CD8-positive, alpha-beta memory T cell (primary cell): ENCODE results near the gene PRRT2. TPM values are rescaled to one million over a fixed set of nuclear protein-coding genes. Genes with fewer than 3 reads are reported as not detected.

Experiments
- CTCF ChIA-PET: fragments of 350-600 bp; sonication (Branson Sonifier 250); formaldehyde crosslinking; loops from one replicate; lab custom pipeline; 2021; ENCODE audit warnings: antibody characterized with exemption; lab: Charles Lee
- POLR2A ChIA-PET: fragments of 350-600 bp; sonication (Branson Sonifier 250); formaldehyde crosslinking; loops from one replicate; lab custom pipeline; 2021; ENCODE audit warnings: antibody characterized with exemption; lab: Charles Lee
- DNase-seq, 5 donors: peaks; one replicate each; pipeline versions ENCODE4 v3.0.0 to v3.0.0-alpha.2; 2020 to 2022; ENCODE audit warnings: mixed read lengths in 1 of 5
- H3K27ac ChIP-seq: one replicate; pipeline ENCODE4 v1.7.0; 2013; ENCODE audit warnings: low read depth, mild to moderate bottlenecking, low read length, moderate library complexity
- H3K27me3 ChIP-seq: 2 replicates; pipeline ENCODE4 v1.7.0; 2013; ENCODE audit warnings: low read length, mild to moderate bottlenecking; ENCODE audit not compliant: insufficient read depth, poor library complexity, severe bottlenecking
- H3K36me3 ChIP-seq: 2 replicates; pipeline ENCODE4 v1.7.0; 2013; ENCODE audit warnings: mild to moderate bottlenecking, low read length, moderate library complexity; ENCODE audit not compliant: insufficient read depth
- H3K4me1 ChIP-seq: 2 replicates; pipeline ENCODE4 v1.7.0; 2013; ENCODE audit warnings: mild to moderate bottlenecking, low read length, moderate library complexity; ENCODE audit not compliant: insufficient read depth
- H3K4me3 ChIP-seq: 2 replicates; pipeline ENCODE4 v1.7.0; 2013; ENCODE audit warnings: mild to moderate bottlenecking, low read length
- H3K9me3 ChIP-seq: 2 replicates; pipeline ENCODE4 v1.7.0; 2013; ENCODE audit warnings: mild to moderate bottlenecking, low read length
- H3K27ac Mint-ChIP-seq, 8 donors: one replicate each; pipeline ENCODE4 v1.8.0; 2020 to 2021; ENCODE audit warnings: mixed read lengths in 8 of 8, mild to moderate bottlenecking in 6 of 8, inconsistent platforms in 3 of 8, moderate library complexity in 3 of 8
- H3K27me3 Mint-ChIP-seq, 2 donors: one replicate each; pipeline ENCODE4 v1.8.0; 2020 to 2021; ENCODE audit warnings: mixed read lengths in 2 of 2, mild to moderate bottlenecking in 1 of 2, moderate library complexity in 1 of 2
- H3K36me3 Mint-ChIP-seq, 3 donors: one replicate each; pipeline ENCODE4 v1.8.0; 2020 to 2021; ENCODE audit warnings: mixed read lengths in 3 of 3, inconsistent platforms in 1 of 3, mild to moderate bottlenecking in 1 of 3
- H3K4me1 Mint-ChIP-seq, 3 donors: one replicate each; pipeline ENCODE4 v1.8.0; 2020 to 2021; ENCODE audit warnings: mixed read lengths in 3 of 3, inconsistent platforms in 1 of 3, mild to moderate bottlenecking in 1 of 3
- H3K4me3 Mint-ChIP-seq, 7 donors: one replicate each; pipeline ENCODE4 v1.8.0; 2020 to 2021; ENCODE audit warnings: mixed read lengths in 7 of 7, mild to moderate bottlenecking in 6 of 7, moderate library complexity in 4 of 7, inconsistent platforms in 2 of 7
- H3K9me3 Mint-ChIP-seq, 5 donors: one replicate each; pipeline ENCODE4 v1.8.0; 2020 to 2022; ENCODE audit warnings: mixed read lengths in 5 of 5, mild to moderate bottlenecking in 3 of 5, moderate library complexity in 2 of 5, inconsistent platforms in 1 of 5
- polyA plus RNA-seq: library from polyadenylated mRNA; unstranded; fragments of 300-500 nt; fragmentation: Illumina TruSeq; gene quantifications from one replicate; pipeline ENCODE4 v1.2.3, GENCODE V29; 2021
- total RNA-seq, 2 experiments: library from RNA; stranded (reverse); gene quantifications; one replicate each; pipeline ENCODE4 v1.2.3, GENCODE V29; 2021

Gene PRRT2
- total and polyA plus RNA-seq, 3 experiments from 2014 or later, result 0.18 to 1.3 (median 1.2) TPM

DNA sequence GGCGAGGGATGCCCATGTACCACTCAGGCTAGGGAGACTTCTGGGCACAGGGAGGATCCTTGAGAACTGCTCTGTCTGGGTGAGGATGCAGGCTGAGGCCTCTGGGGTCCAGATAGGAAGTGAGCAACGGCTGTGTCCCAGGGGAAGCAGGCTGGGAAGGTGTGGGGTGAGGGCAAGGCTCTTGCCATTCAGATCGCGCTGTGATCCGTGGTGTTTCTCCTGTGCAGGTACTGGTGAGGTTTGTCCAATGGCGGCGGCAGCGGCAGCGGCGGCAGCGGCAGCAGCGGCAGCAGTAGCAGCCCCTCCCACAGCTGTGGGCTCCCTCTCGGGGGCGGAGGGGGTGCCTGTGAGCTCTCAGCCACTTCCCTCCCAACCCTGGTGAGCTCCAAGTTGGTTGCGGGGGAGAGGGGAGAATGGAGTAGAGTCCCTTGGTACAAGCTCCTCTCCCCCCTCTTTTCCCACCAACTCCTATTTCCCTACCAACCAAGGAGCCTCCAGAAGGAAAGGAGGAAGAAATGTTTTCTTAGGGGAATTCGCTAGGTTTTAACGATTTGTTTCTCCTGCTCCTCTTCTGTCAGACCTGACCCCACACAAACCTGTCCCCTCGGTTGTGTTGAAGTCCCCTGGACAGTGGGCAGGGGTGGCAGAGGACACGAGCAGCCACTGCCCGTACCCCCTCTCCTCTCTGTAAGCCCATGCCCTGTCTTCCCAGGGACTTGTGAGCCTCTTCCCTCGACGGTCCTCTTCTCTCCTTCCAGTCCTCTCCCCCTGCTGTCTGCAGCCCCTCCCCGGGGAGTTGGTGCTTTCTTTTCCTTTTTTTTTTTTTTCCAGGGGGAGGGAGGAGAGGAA, 1.9 kb upstream of the PRRT2 start:
- H3K27ac Mint-ChIP-seq, result peak overlapping the region; percentile 89 to 99 (median 97)
- H3K27me3 Mint-ChIP-seq, result peaks cover 0 to 5% of the 10 kb centered on the region in 2 donors
- H3K27ac ChIP-seq, result peak overlapping the region; percentile 79
- peaks cover 46 to 67% (median 48%) of the 10 kb centered on the region in 3 donors for H3K4me1 Mint-ChIP-seq
- peak overlapping the region; percentile 86 to 96 (median 93) for H3K4me3 Mint-ChIP-seq
- CTCF ChIA-PET, result interaction anchor here (1.1 to 5.0 kb wide), 3 partner anchors 9 to 109 kb away, joined by 7 to 92 read pairs (median 11); partner anchors contain the start of genes MVP and PAGR1
- no peaks in the 10 kb centered on the region for H3K27me3 ChIP-seq
- POLR2A ChIA-PET, result interaction anchor here (0.6 to 2.0 kb wide), 6 partner anchors 11 to 203 kb away, joined by 3 to 10 read pairs (median 5); partner anchors contain the start of gene MVP
- peaks cover 3 to 31% (median 4%) of the 10 kb centered on the region in 3 donors for H3K36me3 Mint-ChIP-seq
- peaks cover 45% of the 10 kb centered on the region for H3K4me1 ChIP-seq
- DNase-seq, result peak; percentile 53 to 84 (median 68)
- peaks cover 5% of the 10 kb centered on the region for H3K36me3 ChIP-seq
- peaks cover 0 to 2% (median 0%) of the 10 kb centered on the region in 5 donors for H3K9me3 Mint-ChIP-seq
- H3K4me3 ChIP-seq, result peak overlapping the region; percentile 71
- no peaks in the 10 kb centered on the region for H3K9me3 ChIP-seq

DNA sequence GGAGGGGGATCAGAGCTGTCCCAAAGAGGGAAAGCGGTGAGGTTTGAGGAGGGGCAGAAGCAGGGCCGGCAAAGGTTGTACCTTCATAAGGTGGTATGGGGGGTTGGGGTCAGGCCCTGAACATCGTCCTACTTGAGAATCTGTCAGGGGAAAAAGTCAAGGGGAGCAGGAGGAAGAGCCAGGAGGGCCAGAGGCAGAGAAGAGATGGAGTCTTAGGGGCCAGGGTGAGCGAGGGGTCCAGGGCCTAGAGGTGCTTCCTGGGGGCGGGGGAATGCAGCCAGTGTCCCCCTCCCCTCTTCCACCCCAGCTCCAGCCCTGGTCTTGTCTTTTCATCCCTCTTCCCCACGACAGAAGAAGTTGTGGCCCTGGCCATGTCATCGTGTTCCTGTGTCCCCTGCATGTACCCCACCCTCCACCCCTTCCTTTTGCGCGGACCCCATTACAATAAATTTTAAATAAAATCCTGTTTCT, 1.3 kb upstream of the PRRT2 start:
- Histone ChIP-seq H3K27ac (peak overlapping the region; percentile 79), H3K4me1 (peaks cover 49% of the 10 kb centered on the region), H3K9me3 (no peaks in the 10 kb centered on the region), H3K4me3 (peak overlapping the region; percentile 71), H3K27me3 (no peaks in the 10 kb centered on the region), H3K36me3 (peaks cover 5% of the 10 kb centered on the region)
- ChIA-PET CTCF (interaction anchor here (1.1 to 5.0 kb wide), 3 partner anchors 8 to 110 kb away, joined by 7 to 92 read pairs (median 11); partner anchors contain the start of genes MVP and PAGR1), POLR2A (interaction anchor here (0.9 to 2.0 kb wide), 4 partner anchors 10 to 109 kb away, joined by 4 to 10 read pairs (median 6); partner anchors contain the start of gene MVP)
- peak overlapping the region; percentile 87 to 96 (median 93) for H3K4me3 Mint-ChIP-seq
- peaks cover 0 to 6% of the 10 kb centered on the region in 2 donors for H3K27me3 Mint-ChIP-seq
- H3K4me1 Mint-ChIP-seq, result peaks cover 48 to 70% (median 51%) of the 10 kb centered on the region in 3 donors
- H3K36me3 Mint-ChIP-seq, result peaks cover 3 to 28% (median 4%) of the 10 kb centered on the region in 3 donors
- H3K27ac Mint-ChIP-seq, result peak overlapping the region; percentile 89 to 99 (median 97)
- DNase-seq, result no peak
- H3K9me3 Mint-ChIP-seq, result peaks cover 0 to 2% (median 0%) of the 10 kb centered on the region in 5 donors

DNA sequence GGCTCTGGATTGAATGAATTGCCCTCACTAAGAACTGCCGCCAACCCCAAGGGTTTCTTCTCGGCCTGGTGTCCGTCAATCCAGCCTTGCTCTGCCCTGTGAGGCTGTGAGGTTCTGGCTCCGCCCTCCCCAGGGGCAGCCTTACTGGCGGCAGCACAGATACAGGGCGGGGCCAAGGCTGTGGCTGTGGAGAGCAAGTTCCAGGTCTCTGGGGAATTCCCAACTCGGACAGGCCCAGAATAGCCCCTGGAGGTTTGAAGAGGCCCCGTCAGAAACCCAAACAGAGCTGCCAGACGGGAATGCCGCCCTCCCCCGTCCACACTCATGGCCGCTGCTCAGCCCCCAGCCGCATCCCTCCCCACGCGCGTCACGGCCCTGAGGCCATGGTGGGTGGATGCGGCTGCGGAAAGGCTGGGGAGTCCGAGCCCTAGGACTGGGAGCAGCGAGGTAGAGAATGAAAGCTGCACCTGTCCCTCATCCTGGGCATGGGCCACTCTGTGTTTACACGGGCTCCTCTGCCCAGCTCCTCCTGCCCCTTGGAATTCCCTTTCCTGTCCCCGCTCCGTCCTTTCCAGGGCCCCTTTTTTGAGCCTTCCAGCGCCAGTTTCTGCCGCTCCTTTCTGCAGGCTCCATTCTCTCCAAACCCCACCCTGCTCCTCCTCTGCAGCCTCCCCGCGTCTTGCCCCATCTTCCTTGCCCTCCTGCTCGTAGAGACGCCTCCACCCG, 660 bp upstream of the PRRT2 start:
- H3K4me1 Mint-ChIP-seq, result peaks cover 50 to 73% (median 54%) of the 10 kb centered on the region in 3 donors
- Histone ChIP-seq H3K27ac (peak overlapping the region; percentile 51), H3K9me3 (no peaks in the 10 kb centered on the region), H3K4me3 (peak overlapping the region; percentile 57), H3K27me3 (no peaks in the 10 kb centered on the region), H3K36me3 (peaks cover 5% of the 10 kb centered on the region), H3K4me1 (peaks cover 49% of the 10 kb centered on the region)
- CTCF ChIA-PET, result interaction anchor here (0.9 to 2.7 kb wide), 3 partner anchors 37 to 110 kb away, joined by 3 to 11 read pairs (median 3); no protein-coding TSS in a partner anchor
- peaks cover 3 to 31% (median 4%) of the 10 kb centered on the region in 3 donors for H3K36me3 Mint-ChIP-seq
- peak; percentile 58 to 83 (median 65) for DNase-seq
- peaks cover 0 to 2% (median 0%) of the 10 kb centered on the region in 5 donors for H3K9me3 Mint-ChIP-seq
- POLR2A ChIA-PET, result interaction anchor here (0.6 to 2.0 kb wide), 2 partner anchors 10 to 65 kb away, joined by 4 to 10 read pairs; partner anchors contain the start of gene MVP
- peak overlapping the region; percentile 87 to 96 (median 93) for H3K4me3 Mint-ChIP-seq
- H3K27me3 Mint-ChIP-seq, result peaks cover 0 to 7% of the 10 kb centered on the region in 2 donors
- peak overlapping the region; percentile 89 to 99 (median 97) for H3K27ac Mint-ChIP-seq

DNA sequence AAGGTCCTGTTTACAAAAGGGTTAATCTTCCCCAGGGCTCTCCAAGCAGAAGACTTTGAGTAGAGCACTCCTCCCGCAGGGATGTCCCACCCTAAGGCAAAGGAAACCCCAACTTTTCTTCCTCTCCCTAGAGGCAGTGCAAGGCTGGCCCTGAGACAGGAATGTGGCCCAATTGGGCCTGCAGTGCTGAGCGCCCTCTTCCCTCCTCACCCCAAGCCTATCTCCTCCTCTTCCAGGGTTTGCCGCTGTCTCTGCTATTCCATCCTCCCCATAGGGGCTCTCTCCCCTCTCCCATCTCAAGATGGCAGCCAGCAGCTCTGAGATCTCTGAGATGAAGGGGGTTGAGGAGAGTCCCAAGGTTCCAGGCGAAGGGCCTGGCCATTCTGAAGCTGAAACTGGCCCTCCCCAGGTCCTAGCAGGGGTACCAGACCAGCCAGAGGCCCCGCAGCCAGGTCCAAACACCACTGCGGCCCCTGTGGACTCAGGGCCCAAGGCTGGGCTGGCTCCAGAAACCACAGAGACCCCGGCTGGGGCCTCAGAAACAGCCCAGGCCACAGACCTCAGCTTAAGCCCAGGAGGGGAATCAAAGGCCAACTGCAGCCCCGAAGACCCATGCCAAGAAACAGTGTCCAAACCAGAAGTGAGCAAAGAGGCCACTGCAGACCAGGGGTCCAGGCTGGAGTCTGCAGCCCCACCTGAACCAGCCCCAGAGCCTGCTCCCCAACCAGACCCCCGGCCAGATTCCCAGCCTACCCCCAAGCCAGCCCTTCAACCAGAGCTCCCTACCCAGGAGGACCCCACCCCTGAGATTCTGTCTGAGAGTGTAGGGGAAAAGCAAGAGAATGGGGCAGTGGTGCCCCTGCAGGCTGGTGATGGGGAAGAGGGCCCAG, 1.0 kb downstream of the PRRT2 start:
- peaks cover 60% of the 10 kb centered on the region for H3K4me1 ChIP-seq
- Mint-ChIP-seq H3K4me1 (peaks cover 53 to 79% (median 59%) of the 10 kb centered on the region in 3 donors), H3K27me3 (peaks cover 0 to 5% of the 10 kb centered on the region in 2 donors), H3K27ac (peak overlapping the region in 7 of 8 donors; percentile 56 to 98 (median 63)), H3K36me3 (peaks cover 4 to 31% (median 5%) of the 10 kb centered on the region in 3 donors), H3K9me3 (peaks cover 0 to 2% (median 0%) of the 10 kb centered on the region in 5 donors), H3K4me3 (peak overlapping the region; percentile 75 to 96 (median 91))
- H3K27ac ChIP-seq, result no peak overlapping the region
- DNase-seq, result no peak
- peaks cover 5% of the 10 kb centered on the region for H3K36me3 ChIP-seq
- POLR2A ChIA-PET, result interaction anchor here (0.8 to 1.2 kb wide), 3 partner anchors 9 to 80 kb away, joined by 4 to 6 read pairs (median 5); partner anchors contain the start of gene KIF22
- no peaks in the 10 kb centered on the region for H3K9me3 ChIP-seq
- no peaks in the 10 kb centered on the region for H3K27me3 ChIP-seq
- H3K4me3 ChIP-seq, result no peak overlapping the region
- CTCF ChIA-PET, result interaction anchor here (1.6 to 1.8 kb wide), 2 partner anchors 35 to 83 kb away, joined by 4 to 6 read pairs; no protein-coding TSS in a partner anchor

DNA sequence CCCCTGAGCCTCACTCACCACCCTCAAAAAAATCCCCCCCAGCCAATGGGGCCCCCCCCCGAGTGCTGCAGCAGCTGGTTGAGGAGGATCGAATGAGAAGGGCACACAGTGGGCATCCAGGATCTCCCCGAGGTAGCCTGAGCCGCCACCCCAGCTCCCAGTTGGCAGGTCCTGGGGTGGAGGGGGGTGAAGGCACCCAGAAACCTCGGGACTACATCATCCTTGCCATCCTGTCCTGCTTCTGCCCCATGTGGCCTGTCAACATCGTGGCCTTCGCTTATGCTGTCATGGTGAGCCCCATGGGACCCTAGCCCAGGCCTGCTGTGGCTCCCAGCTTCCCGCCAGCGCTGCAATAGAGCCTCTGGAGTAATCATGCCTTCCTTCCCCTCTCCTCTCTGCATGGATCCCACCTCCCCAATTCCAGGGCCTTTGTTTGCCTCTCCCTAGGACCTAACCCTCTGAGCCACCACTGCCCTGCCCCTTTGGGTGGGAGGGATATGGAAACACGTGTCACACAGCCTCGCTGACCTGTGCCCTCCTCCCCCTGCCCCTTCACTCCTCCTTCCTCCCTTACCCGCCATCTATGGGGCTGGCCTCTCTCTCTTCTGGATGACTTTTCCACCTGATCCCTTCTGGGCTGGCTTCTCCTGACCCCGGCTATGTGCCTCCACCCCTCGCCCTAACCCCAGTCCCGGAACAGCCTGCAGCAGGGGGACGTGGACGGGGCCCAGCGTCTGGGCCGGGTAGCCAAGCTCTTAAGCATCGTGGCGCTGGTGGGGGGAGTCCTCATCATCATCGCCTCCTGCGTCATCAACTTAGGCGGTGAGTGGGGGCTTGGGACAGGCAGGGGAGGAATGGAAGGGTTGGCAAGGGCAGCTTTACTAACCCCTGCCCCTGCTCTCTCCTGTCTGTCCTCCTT, 1.9 kb downstream of the PRRT2 start:
- peak overlapping the region in 6 of 8 donors; percentile 45 to 93 (median 66) for H3K27ac Mint-ChIP-seq
- Histone ChIP-seq H3K27me3 (no peaks in the 10 kb centered on the region), H3K9me3 (no peaks in the 10 kb centered on the region), H3K4me1 (peaks cover 60% of the 10 kb centered on the region), H3K4me3 (no peak overlapping the region), H3K27ac (no peak overlapping the region), H3K36me3 (peaks cover 11% of the 10 kb centered on the region)
- H3K36me3 Mint-ChIP-seq, result peaks cover 0 to 32% (median 6%) of the 10 kb centered on the region in 3 donors
- peak overlapping the region; percentile 23 to 93 (median 32) for H3K4me3 Mint-ChIP-seq
- POLR2A ChIA-PET, result interaction anchor here (0.7 to 1.2 kb wide), 4 partner anchors 8 to 81 kb away, joined by 3 to 6 read pairs (median 4); no protein-coding TSS in a partner anchor
- peaks cover 0 to 2% (median 0%) of the 10 kb centered on the region in 5 donors for H3K9me3 Mint-ChIP-seq
- peaks cover 51 to 79% (median 59%) of the 10 kb centered on the region in 3 donors for H3K4me1 Mint-ChIP-seq
- peaks cover 0 to 4% of the 10 kb centered on the region in 2 donors for H3K27me3 Mint-ChIP-seq
- DNase-seq, result peak in 1 of 5 donors; percentile 50
- CTCF ChIA-PET, result interaction anchor here (1.6 to 8.7 kb wide), 3 partner anchors 34 to 113 kb away, joined by 4 to 82 read pairs (median 6); no protein-coding TSS in a partner anchor

DNA sequence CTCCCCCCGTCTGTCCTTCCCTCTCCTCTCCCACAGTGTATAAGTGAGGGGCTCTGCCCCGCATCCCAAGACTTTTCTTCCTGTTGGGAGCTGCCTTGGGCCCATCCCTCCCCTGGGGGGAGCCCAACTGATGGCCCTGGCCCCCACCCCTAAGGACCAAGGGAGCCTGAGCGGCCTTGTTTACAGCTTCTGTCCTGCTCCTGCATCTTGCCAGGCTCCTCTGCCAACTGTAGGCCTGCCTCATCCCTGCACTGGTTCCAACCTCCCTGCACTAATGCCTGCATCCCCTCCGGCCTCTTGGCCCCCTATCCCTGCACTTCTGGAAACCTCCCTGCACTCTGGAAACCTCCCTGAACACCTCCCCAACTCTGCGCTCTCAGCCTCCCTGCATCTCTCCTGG, 2.6 kb downstream of the PRRT2 start:
- peaks cover 53 to 80% (median 62%) of the 10 kb centered on the region in 3 donors for H3K4me1 Mint-ChIP-seq
- peaks cover 0 to 2% (median 0%) of the 10 kb centered on the region in 5 donors for H3K9me3 Mint-ChIP-seq
- no peaks in the 10 kb centered on the region for H3K9me3 ChIP-seq
- POLR2A ChIA-PET, result interaction anchor here (0.7 to 2.4 kb wide), 2 partner anchors 10 kb away, joined by 3 to 21 read pairs; no protein-coding TSS in a partner anchor
- H3K36me3 ChIP-seq, result peaks cover 14% of the 10 kb centered on the region
- H3K27me3 ChIP-seq, result no peaks in the 10 kb centered on the region
- no peak overlapping the region for H3K27ac ChIP-seq
- CTCF ChIA-PET, result interaction anchor here (1.6 to 8.7 kb wide), 4 partner anchors 24 to 114 kb away, joined by 4 to 82 read pairs (median 12); partner anchors contain the start of gene KIF22
- H3K4me3 ChIP-seq, result peak overlapping the region; percentile 94
- H3K4me3 Mint-ChIP-seq, result peak overlapping the region; percentile 89 to 99 (median 93)
- H3K4me1 ChIP-seq, result peaks cover 60% of the 10 kb centered on the region
- peaks cover 0 to 34% (median 6%) of the 10 kb centered on the region in 3 donors for H3K36me3 Mint-ChIP-seq
- H3K27me3 Mint-ChIP-seq, result peaks cover 0 to 4% of the 10 kb centered on the region in 2 donors
- peak overlapping the region in 7 of 8 donors; percentile 58 to 99 (median 94) for H3K27ac Mint-ChIP-seq
- no peak for DNase-seq
